ENCODE measurements around the gene SEZ6. TPM values are rescaled to one million over a fixed set of nuclear protein-coding genes. Genes with fewer than 3 reads are reported as not detected.

The SEZ6 gene
- total RNA-seq, 2 experiments from 2014 or later: not detected

DNA sequence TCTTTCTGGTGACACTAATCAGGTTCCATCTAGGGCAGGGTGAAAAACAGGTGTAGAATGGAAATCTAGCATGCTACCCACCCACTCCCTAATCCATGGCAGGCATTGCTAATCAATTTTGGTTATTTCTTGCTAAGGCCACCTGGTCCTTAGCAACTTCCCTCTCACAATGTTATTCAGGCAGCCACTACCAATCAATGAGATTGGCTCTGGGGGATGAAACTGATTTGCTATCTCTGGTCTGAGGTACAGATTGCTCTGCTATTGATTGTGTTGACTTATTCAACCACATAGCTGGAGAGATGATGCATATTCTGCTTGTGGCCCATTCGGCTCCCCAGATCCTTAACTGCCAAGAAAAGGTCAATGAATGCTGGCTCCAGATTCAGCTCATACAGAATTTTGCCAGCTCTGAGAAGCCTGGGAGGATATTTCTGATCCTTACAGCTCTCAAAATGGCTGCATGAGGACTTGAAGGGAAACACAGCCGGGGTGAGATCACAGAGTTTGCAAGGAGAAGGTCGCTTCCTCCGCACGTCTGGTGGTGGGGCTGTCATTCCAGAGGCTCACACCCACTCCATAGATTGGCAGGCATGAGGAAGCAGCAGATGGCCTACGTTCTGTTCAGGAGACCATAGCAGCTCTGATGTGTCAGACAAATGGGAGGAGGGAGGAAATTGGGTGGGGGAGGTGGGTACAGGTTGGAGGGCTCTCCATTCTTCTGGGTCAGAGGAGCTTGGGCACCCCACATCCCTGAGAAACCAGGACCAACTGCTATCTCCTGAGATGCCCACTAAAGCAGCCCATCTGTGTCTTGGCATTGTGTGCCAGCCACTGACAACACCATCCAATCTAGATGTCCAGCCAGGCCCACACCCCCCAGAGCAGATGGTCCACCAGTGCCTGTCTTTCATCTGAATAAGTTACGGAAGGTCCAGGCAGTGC, 22.3 kb downstream of the SEZ6 start:
- peak overlapping the region; percentile 89 for H3K27ac Mint-ChIP-seq
- intact Hi-C loops (cut with DNase I, micrococcal nuclease): no loop called here
- no peaks in the 10 kb centered on the region for H3K36me3 Mint-ChIP-seq (ENCODE audit: low read depth)
- CTCF ChIA-PET: interaction anchor here (0.6 to 4.2 kb wide), 4 partner anchors 19 to 129 kb away, joined by 3 to 19 read pairs (median 4); no protein-coding TSS in a partner anchor
- DNase-seq (no peak), ATAC-seq (no peak)
- no peaks in the 10 kb centered on the region for H3K9me3 Mint-ChIP-seq (ENCODE audit: low read depth)
- H3K4me1 Mint-ChIP-seq: peaks cover 23% of the 10 kb centered on the region
- no peak overlapping the region for H3K4me3 Mint-ChIP-seq
- H3K27me3 Mint-ChIP-seq: no peaks in the 10 kb centered on the region
- POLR2A ChIA-PET: no interaction called here

GRCh38 chr17:28982131-28982793, 23.6 kb downstream of the SEZ6 start:
- Mint-ChIP-seq H3K4me1 (peaks cover 23% of the 10 kb centered on the region), H3K4me3 (no peak overlapping the region), H3K36me3 (ENCODE audit: low read depth) (no peaks in the 10 kb centered on the region), H3K27me3 (no peaks in the 10 kb centered on the region), H3K27ac (peak overlapping the region; percentile 89), H3K9me3 (ENCODE audit: low read depth) (no peaks in the 10 kb centered on the region)
- POLR2A ChIA-PET: no interaction called here
- ATAC-seq (peak; percentile 90), DNase-seq (peak; percentile 65)
- CTCF ChIA-PET: interaction anchor here (1.0 to 4.2 kb wide), 3 partner anchors 17 to 134 kb away, joined by 4 to 19 read pairs (median 11); no protein-coding TSS in a partner anchor
- intact Hi-C loops (cut with DNase I, micrococcal nuclease): no loop called here

DNA sequence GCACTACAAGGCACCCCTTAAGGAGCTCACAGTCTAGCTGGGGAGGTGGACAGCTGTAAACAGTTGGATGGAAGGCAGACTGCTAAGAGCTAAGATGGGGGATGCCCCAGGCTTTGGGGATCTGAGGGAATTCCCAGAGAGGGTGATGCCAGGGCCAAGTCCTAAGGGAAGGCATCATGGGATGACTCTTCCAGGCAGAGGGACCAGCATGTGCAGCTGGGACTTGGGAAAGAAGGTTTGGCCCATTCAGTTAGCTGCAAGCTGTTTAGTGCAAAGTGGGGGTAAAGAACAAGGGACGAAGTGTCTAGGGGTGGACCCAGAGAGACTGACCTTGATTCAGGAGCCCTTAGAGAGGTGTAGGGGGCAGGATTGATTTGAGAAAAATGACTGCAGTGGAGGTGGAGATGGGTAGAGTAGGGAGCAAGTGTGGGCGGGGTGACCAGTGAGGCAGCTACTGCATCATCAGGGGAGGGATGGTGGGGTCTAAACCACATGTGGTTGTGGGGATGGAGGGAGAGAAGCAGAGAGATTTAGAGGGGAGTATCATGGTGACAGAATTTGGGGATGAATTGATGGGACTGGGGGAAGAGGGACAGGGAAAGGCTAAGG, 27.4 kb downstream of the SEZ6 start:
- Mint-ChIP-seq H3K9me3 (ENCODE audit: low read depth) (no peaks in the 10 kb centered on the region), H3K27me3 (no peaks in the 10 kb centered on the region), H3K36me3 (ENCODE audit: low read depth) (no peaks in the 10 kb centered on the region), H3K4me3 (no peak overlapping the region), H3K4me1 (peaks cover 21% of the 10 kb centered on the region), H3K27ac (no peak overlapping the region)
- ChIA-PET CTCF (interaction anchor here (1.1 to 3.3 kb wide), 3 partner anchors 13 to 26 kb away, joined by 3 to 14 read pairs (median 10); no protein-coding TSS in a partner anchor), POLR2A (interaction anchor here (0.6 kb wide), 1 partner anchor 138 kb away, joined by 3 read pairs; no protein-coding TSS in a partner anchor)
- ATAC-seq (no peak), DNase-seq (no peak)
- intact Hi-C loops (cut with DNase I, micrococcal nuclease): no loop called here

- Mint-ChIP-seq H3K27ac (no peak overlapping the region), H3K4me1 (peaks cover 14% of the 10 kb centered on the region), H3K36me3 (ENCODE audit: low read depth) (no peaks in the 10 kb centered on the region), H3K9me3 (ENCODE audit: low read depth) (no peaks in the 10 kb centered on the region), H3K27me3 (no peaks in the 10 kb centered on the region), H3K4me3 (no peak overlapping the region)
- DNase-seq: no peak
- no peak for ATAC-seq
- ChIA-PET POLR2A (interaction anchor here (0.6 kb wide), 1 partner anchor 138 kb away, joined by 3 read pairs; no protein-coding TSS in a partner anchor), CTCF (interaction anchor here (1.1 to 3.3 kb wide), 3 partner anchors 12 to 26 kb away, joined by 3 to 14 read pairs (median 10); no protein-coding TSS in a partner anchor)
- intact Hi-C loops (cut with DNase I, micrococcal nuclease): no loop called here
These were observed 28.0 kb downstream of the SEZ6 start for GRCh38 chr17:28977659-28978355.

GRCh38 chr17:28975646-28976045, 30.2 kb downstream of the SEZ6 start:
- Mint-ChIP-seq H3K4me1 (no peaks in the 10 kb centered on the region), H3K36me3 (ENCODE audit: low read depth) (no peaks in the 10 kb centered on the region), H3K9me3 (ENCODE audit: low read depth) (no peaks in the 10 kb centered on the region), H3K27me3 (no peaks in the 10 kb centered on the region), H3K27ac (no peak overlapping the region), H3K4me3 (no peak overlapping the region)
- ChIA-PET CTCF (interaction anchor here (1.1 kb wide), 1 partner anchor 11 kb away, joined by 3 read pairs; no protein-coding TSS in a partner anchor), POLR2A (no interaction called here)
- intact Hi-C loops (cut with DNase I, micrococcal nuclease): no loop called here
- ATAC-seq (no peak), DNase-seq (no peak)

DNA sequence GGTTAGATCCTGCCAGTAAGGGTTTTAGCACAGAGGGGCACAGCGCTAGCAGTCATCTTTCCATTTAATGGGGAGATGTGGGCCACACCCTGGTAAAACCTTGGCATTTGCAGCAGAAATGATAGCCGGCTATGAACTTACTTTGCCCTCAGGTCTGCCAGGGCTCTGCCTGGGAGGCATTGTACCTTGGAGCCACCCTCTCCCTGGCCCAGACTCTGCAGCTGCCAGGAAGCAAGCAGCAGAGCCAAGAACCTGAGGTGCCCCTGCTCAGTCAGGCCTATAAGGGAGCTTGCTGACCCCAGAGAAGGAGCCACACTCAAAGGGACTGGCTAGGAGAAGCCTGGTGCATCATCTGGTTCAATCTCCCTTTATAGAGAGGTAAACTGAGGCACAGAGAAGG, 30.8 kb downstream of the SEZ6 start:
- H3K27me3 Mint-ChIP-seq: no peaks in the 10 kb centered on the region
- no peak overlapping the region for H3K27ac Mint-ChIP-seq
- intact Hi-C loops (cut with DNase I, micrococcal nuclease): no loop called here
- H3K36me3 Mint-ChIP-seq (ENCODE audit: low read depth): no peaks in the 10 kb centered on the region
- DNase-seq: no peak
- no peak overlapping the region for H3K4me3 Mint-ChIP-seq
- CTCF ChIA-PET: interaction anchor here (1.1 kb wide), 1 partner anchor 10 kb away, joined by 3 read pairs; no protein-coding TSS in a partner anchor
- H3K4me1 Mint-ChIP-seq: no peaks in the 10 kb centered on the region
- POLR2A ChIA-PET: no interaction called here
- H3K9me3 Mint-ChIP-seq (ENCODE audit: low read depth): no peaks in the 10 kb centered on the region
- ATAC-seq: no peak

- H3K9me3 Mint-ChIP-seq (ENCODE audit: low read depth): no peaks in the 10 kb centered on the region
- H3K27me3 Mint-ChIP-seq: no peaks in the 10 kb centered on the region
- H3K36me3 Mint-ChIP-seq (ENCODE audit: low read depth): no peaks in the 10 kb centered on the region
- intact Hi-C loops (cut with DNase I, micrococcal nuclease): no loop called here
- H3K4me3 Mint-ChIP-seq: no peak overlapping the region
- H3K4me1 Mint-ChIP-seq: no peaks in the 10 kb centered on the region
- POLR2A ChIA-PET: interaction anchor here (0.6 kb wide), 1 partner anchor 11 kb away, joined by 3 read pairs; no protein-coding TSS in a partner anchor
- H3K27ac Mint-ChIP-seq: no peak overlapping the region
- CTCF ChIA-PET: interaction anchor here (1.1 to 2.5 kb wide), 2 partner anchors 10 to 142 kb away, joined by 3 to 9 read pairs; no protein-coding TSS in a partner anchor
- ATAC-seq (no peak), DNase-seq (no peak)
These were observed 31.4 kb downstream of the SEZ6 start for GRCh38 chr17:28974451-28974850.

GRCh38 chr17:28973425-28973824, 32.4 kb downstream of the SEZ6 start:
- intact Hi-C loops (cut with DNase I, micrococcal nuclease): no loop called here
- ATAC-seq: no peak
- ChIA-PET POLR2A (no interaction called here), CTCF (interaction anchor here (1.0 to 2.5 kb wide), 4 partner anchors 9 to 146 kb away, joined by 3 to 9 read pairs (median 4); no protein-coding TSS in a partner anchor)
- Mint-ChIP-seq H3K9me3 (ENCODE audit: low read depth) (no peaks in the 10 kb centered on the region), H3K4me1 (no peaks in the 10 kb centered on the region), H3K27ac (no peak overlapping the region), H3K4me3 (no peak overlapping the region), H3K36me3 (ENCODE audit: low read depth) (no peaks in the 10 kb centered on the region), H3K27me3 (no peaks in the 10 kb centered on the region)
- DNase-seq: no peak

- DNase-seq: no peak
These were observed 33.4 kb downstream of the SEZ6 start for GRCh38 chr17:28972437-28972836.

DNA sequence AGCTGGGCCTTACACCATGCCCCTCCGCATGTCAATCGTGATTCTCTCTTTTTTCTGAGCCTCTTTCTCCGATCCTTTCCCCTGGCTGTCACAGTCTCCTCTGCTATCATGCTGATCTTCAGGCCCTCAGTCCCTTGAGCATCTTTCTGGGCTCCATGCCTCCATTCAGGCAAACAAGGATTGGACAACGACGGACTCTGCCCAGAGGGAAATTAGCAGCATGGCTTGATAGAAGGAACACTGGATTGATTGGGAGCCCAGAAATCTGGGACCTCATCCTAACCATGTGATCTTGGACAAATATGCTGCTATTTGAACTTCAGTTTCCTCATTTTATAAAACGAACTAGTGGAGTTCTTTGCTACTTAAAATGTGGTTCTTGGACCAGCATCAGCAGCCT, 35.0 kb downstream of the SEZ6 start:
- no peaks in the 10 kb centered on the region for H3K27me3 Mint-ChIP-seq
- no peak overlapping the region for H3K27ac Mint-ChIP-seq
- ChIA-PET CTCF (interaction anchor here (0.7 to 1.0 kb wide), 3 partner anchors 14 to 146 kb away, joined by 3 read pairs; no protein-coding TSS in a partner anchor), POLR2A (no interaction called here)
- H3K4me1 Mint-ChIP-seq: no peaks in the 10 kb centered on the region
- DNase-seq (no peak), ATAC-seq (no peak)
- H3K9me3 Mint-ChIP-seq (ENCODE audit: low read depth): no peaks in the 10 kb centered on the region
- H3K4me3 Mint-ChIP-seq: no peak overlapping the region
- H3K36me3 Mint-ChIP-seq (ENCODE audit: low read depth): no peaks in the 10 kb centered on the region
- intact Hi-C loops (cut with DNase I, micrococcal nuclease): no loop called here

More at GRCh38 chr17:28972437-28972836, 33.4 kb downstream of the SEZ6 start:
- no peaks in the 10 kb centered on the region for H3K9me3 Mint-ChIP-seq (ENCODE audit: low read depth)
- ATAC-seq: no peak
- H3K27me3 Mint-ChIP-seq: no peaks in the 10 kb centered on the region
- intact Hi-C loops (cut with DNase I, micrococcal nuclease): no loop called here
- CTCF ChIA-PET: interaction anchor here (1.0 to 2.5 kb wide), 4 partner anchors 9 to 147 kb away, joined by 3 to 9 read pairs (median 5); no protein-coding TSS in a partner anchor
- H3K4me3 Mint-ChIP-seq: no peak overlapping the region
- H3K27ac Mint-ChIP-seq: no peak overlapping the region
- no peaks in the 10 kb centered on the region for H3K4me1 Mint-ChIP-seq
- H3K36me3 Mint-ChIP-seq (ENCODE audit: low read depth): no peaks in the 10 kb centered on the region
- POLR2A ChIA-PET: no interaction called here
